ENCODE data around the gene PIK3CD.

The PIK3CD gene

GRCh38 chr1:9603307-9603706, 48.2 kb upstream of the PIK3CD start:
- H3K4me3 ChIP-seq (ENCODE audit: low read length) = no peak overlapping the region
- H3K9me2 ChIP-seq (replicated peaks; ENCODE audit: control insufficient read depth, low read length) = no peaks in the 10 kb centered on the region
- no peak overlapping the region for H3K4me2 ChIP-seq (ENCODE audit: low read length)
- H3K79me2 ChIP-seq (ENCODE audit: control insufficient read depth, low read length) = no peaks in the 10 kb centered on the region
- H3K27ac ChIP-seq (ENCODE audit: low read depth, low read length) = no peak overlapping the region
- H4K20me1 ChIP-seq (ENCODE audit: control insufficient read depth, insufficient read depth, low read depth, low read length) = no peaks in the 10 kb centered on the region
- peaks cover 50% of the 10 kb centered on the region for H3K36me3 ChIP-seq (ENCODE audit: control insufficient read depth, low read length)
- no peak for TF ChIP-seq EZH2phosphoT487 (IDR thresholded peaks at IDR 0.05; ENCODE audit: borderline replicate concordance, low read length)
- TF ChIP-seq, protein P1, sequence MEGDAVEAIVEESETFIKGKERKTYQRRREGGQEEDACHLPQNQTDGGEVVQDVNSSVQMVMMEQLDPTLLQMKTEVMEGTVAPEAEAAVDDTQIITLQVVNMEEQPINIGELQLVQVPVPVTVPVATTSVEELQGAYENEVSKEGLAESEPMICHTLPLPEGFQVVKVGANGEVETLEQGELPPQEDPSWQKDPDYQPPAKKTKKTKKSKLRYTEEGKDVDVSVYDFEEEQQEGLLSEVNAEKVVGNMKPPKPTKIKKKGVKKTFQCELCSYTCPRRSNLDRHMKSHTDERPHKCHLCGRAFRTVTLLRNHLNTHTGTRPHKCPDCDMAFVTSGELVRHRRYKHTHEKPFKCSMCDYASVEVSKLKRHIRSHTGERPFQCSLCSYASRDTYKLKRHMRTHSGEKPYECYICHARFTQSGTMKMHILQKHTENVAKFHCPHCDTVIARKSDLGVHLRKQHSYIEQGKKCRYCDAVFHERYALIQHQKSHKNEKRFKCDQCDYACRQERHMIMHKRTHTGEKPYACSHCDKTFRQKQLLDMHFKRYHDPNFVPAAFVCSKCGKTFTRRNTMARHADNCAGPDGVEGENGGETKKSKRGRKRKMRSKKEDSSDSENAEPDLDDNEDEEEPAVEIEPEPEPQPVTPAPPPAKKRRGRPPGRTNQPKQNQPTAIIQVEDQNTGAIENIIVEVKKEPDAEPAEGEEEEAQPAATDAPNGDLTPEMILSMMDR (IDR thresholded peaks at IDR 0.05; ENCODE audit: low read depth, low read length, poor library complexity, severe bottlenecking) = no peak
- H3K4me1 ChIP-seq (ENCODE audit: control insufficient read depth, low read length) = no peaks in the 10 kb centered on the region
- H3K27me3 ChIP-seq (ENCODE audit: control insufficient read depth, low read length) = no peaks in the 10 kb centered on the region
- H3F3A ChIP-seq (ENCODE audit: control insufficient read depth, insufficient read depth) = no peaks in the 10 kb centered on the region
- no peaks in the 10 kb centered on the region for H3K9me3 ChIP-seq (ENCODE audit: control insufficient read depth, insufficient read depth, low read length)

- Histone ChIP-seq H3K4me1 (ENCODE audit: control insufficient read depth, low read length) (no peaks in the 10 kb centered on the region), H3K36me3 (ENCODE audit: control insufficient read depth, low read length) (peaks cover 51% of the 10 kb centered on the region)
Observed at GRCh38 chr1:9603766-9604753, 47.5 kb upstream of the PIK3CD start.

GRCh38 chr1:9604836-9605235, 46.7 kb upstream of the PIK3CD start:
- TF ChIP-seq EZH2phosphoT487 (IDR thresholded peaks at IDR 0.05; ENCODE audit: borderline replicate concordance, low read length) = no peak
- TF ChIP-seq, protein P1 (IDR thresholded peaks at IDR 0.05; ENCODE audit: low read depth, low read length, poor library complexity, severe bottlenecking) = no peak
- Histone ChIP-seq H3K4me2 (ENCODE audit: low read length) (no peak overlapping the region), H3K27me3 (ENCODE audit: control insufficient read depth, low read length) (no peaks in the 10 kb centered on the region), H3K27ac (ENCODE audit: low read depth, low read length) (no peak overlapping the region), H4K20me1 (ENCODE audit: control insufficient read depth, insufficient read depth, low read depth, low read length) (no peaks in the 10 kb centered on the region), H3K9me3 (ENCODE audit: control insufficient read depth, insufficient read depth, low read length) (no peaks in the 10 kb centered on the region), H3K9me2 (replicated peaks; ENCODE audit: control insufficient read depth, low read length) (no peaks in the 10 kb centered on the region), H3K4me3 (ENCODE audit: low read length) (no peak overlapping the region), H3F3A (ENCODE audit: control insufficient read depth, insufficient read depth) (no peaks in the 10 kb centered on the region), H3K4me1 (ENCODE audit: control insufficient read depth, low read length) (no peaks in the 10 kb centered on the region), H3K36me3 (ENCODE audit: control insufficient read depth, low read length) (peaks cover 52% of the 10 kb centered on the region), H3K79me2 (ENCODE audit: control insufficient read depth, low read length) (no peaks in the 10 kb centered on the region)

More at GRCh38 chr1:9603766-9604753, 47.5 kb upstream of the PIK3CD start:
- Histone ChIP-seq H3K9me2 (replicated peaks; ENCODE audit: control insufficient read depth, low read length) (no peaks in the 10 kb centered on the region), H3K27me3 (ENCODE audit: control insufficient read depth, low read length) (no peaks in the 10 kb centered on the region), H3K4me3 (ENCODE audit: low read length) (no peak overlapping the region), H3K27ac (ENCODE audit: low read depth, low read length) (no peak overlapping the region), H4K20me1 (ENCODE audit: control insufficient read depth, insufficient read depth, low read depth, low read length) (no peaks in the 10 kb centered on the region), H3F3A (ENCODE audit: control insufficient read depth, insufficient read depth) (no peaks in the 10 kb centered on the region), H3K79me2 (ENCODE audit: control insufficient read depth, low read length) (no peaks in the 10 kb centered on the region), H3K9me3 (ENCODE audit: control insufficient read depth, insufficient read depth, low read length) (no peaks in the 10 kb centered on the region), H3K4me2 (ENCODE audit: low read length) (no peak overlapping the region)
- TF ChIP-seq, protein P1 (IDR thresholded peaks at IDR 0.05; ENCODE audit: low read depth, low read length, poor library complexity, severe bottlenecking) = no peak
- TF ChIP-seq EZH2phosphoT487 (IDR thresholded peaks at IDR 0.05; ENCODE audit: borderline replicate concordance, low read length) = no peak
